Activated CD4-positive, alpha-beta T cell treated with anti-CD3 and anti-CD28 coated beads for 36 hours (primary cell): ENCODE data around the gene FBXO38. TPM values are rescaled to one million over a fixed set of nuclear protein-coding genes. Genes with fewer than 3 reads are reported as not detected.

ENCODE experiments used
- ATAC-seq: fragments of 200-7000 bp; cut with Tn5 transposase; one replicate; pipeline ENCODE4 v1.10.0; 2021; ENCODE audit warnings: mild to moderate bottlenecking, moderate library complexity
- CTCF ChIA-PET: fragments of 350-600 bp; sonication (Branson Sonifier 250); formaldehyde crosslinking; loops from one replicate; lab custom pipeline; 2021; ENCODE audit warnings: antibody characterized with exemption; lab: Charles Lee
- POLR2A ChIA-PET: fragments of 350-600 bp; sonication (Branson Sonifier 250); formaldehyde crosslinking; loops from one replicate; lab custom pipeline; 2021; ENCODE audit warnings: antibody characterized with exemption, inconsistent platforms; lab: Charles Lee
- DNase-seq: peaks from one replicate; pipeline ENCODE4 v3.0.0-alpha.2; 2020
- H3K27ac Mint-ChIP-seq: one replicate; pipeline ENCODE4 v1.8.0; 2021; ENCODE audit warnings: mixed read lengths
- H3K27me3 Mint-ChIP-seq: one replicate; pipeline ENCODE4 v1.8.0; 2021; ENCODE audit warnings: mixed read lengths
- H3K36me3 Mint-ChIP-seq: one replicate; pipeline ENCODE4 v1.8.0; 2021; ENCODE audit warnings: low read depth, mixed read lengths
- H3K4me1 Mint-ChIP-seq: one replicate; pipeline ENCODE4 v1.8.0; 2021; ENCODE audit warnings: mixed read lengths
- H3K4me3 Mint-ChIP-seq: one replicate; pipeline ENCODE4 v1.8.0; 2021; ENCODE audit warnings: mild to moderate bottlenecking, moderate library complexity, mixed read lengths
- H3K9me3 Mint-ChIP-seq: one replicate; pipeline ENCODE4 v1.8.0; 2021; ENCODE audit warnings: low read depth, mixed read lengths
- intact Hi-C, 2 experiments: fragments of 100-400 bp; cut with DNase I in 1 of 2; cut with micrococcal nuclease in 1 of 2; formaldehyde crosslinking; loops; one replicate each; pipeline versions ENCODE4 v1.14.2 to v1.15.1; 2022 to 2024; cut with DNase I, micrococcal nuclease
- total RNA-seq, 2 experiments: library from RNA; stranded (reverse); gene quantifications; one replicate each; pipeline ENCODE4 v1.2.3, GENCODE V29; 2021

Gene FBXO38
- 10 to 100 TPM; 47.5 to 65.4 TPM for total RNA-seq

- ATAC-seq: peak; percentile 97
- peaks cover 3% of the 10 kb centered on the region for H3K9me3 Mint-ChIP-seq
- H3K4me3 Mint-ChIP-seq: peak within 1 kb of the TSS; percentile 94
- CTCF ChIA-PET: interaction anchor here (0.6 to 1.6 kb wide), 2 partner anchors 347 to 435 kb away, joined by 3 to 5 read pairs; no protein-coding TSS in a partner anchor
- H3K27me3 Mint-ChIP-seq: no peaks in the 10 kb centered on the region
- intact Hi-C loops: loop anchor here (1.0 to 10.0 kb wide), 11 partner anchors 17 to 1936 kb away; partner anchors contain the start of genes GRPEL2 (in 2 of the 2), CSNK1A1 (in 1 of the 2), HMGXB3 (in 1 of the 2) and JAKMIP2 (in 1 of the 2)
- H3K27ac Mint-ChIP-seq: peak within 1 kb of the TSS; percentile 99
- peaks cover 56% of the 10 kb centered on the region for H3K4me1 Mint-ChIP-seq
- POLR2A ChIA-PET: interaction anchor here (0.6 to 0.7 kb wide), 2 partner anchors 582 to 1973 kb away, joined by 3 read pairs; no protein-coding TSS in a partner anchor
- peaks cover 24% of the 10 kb centered on the region for H3K36me3 Mint-ChIP-seq
- DNase-seq: peak; percentile 98
These were observed at the start of gene FBXO38 for GRCh38 chr5:148383564-148384379. TSS of gene FBXO38 (plus strand) at chr5:148383958. CDS start at chr5:148394777, 10,819 bp downstream.

- peaks cover 5% of the 10 kb centered on the region for H3K36me3 Mint-ChIP-seq
- intact Hi-C loops: no loop called here
- no peaks in the 10 kb centered on the region for H3K27me3 Mint-ChIP-seq
- peaks cover 6% of the 10 kb centered on the region for H3K9me3 Mint-ChIP-seq
- no peaks in the 10 kb centered on the region for H3K4me1 Mint-ChIP-seq
- DNase-seq (no peak), ATAC-seq (no peak)
- POLR2A ChIA-PET: no interaction called here
- CTCF ChIA-PET: no interaction called here
- no peak within 1 kb of the TSS for H3K4me3 Mint-ChIP-seq
- H3K27ac Mint-ChIP-seq: no peak within 1 kb of the TSS
These were observed 48.5 kb upstream of the FBXO38 start, which contains the start of gene SPINK9 for GRCh38 chr5:148335259-148335658. TSS of gene SPINK9 (plus strand) at chr5:148335559. CDS start at chr5:148335614, 55 bp downstream.

GRCh38 chr5:148336704-148337435 lies 46.9 kb upstream of the FBXO38 start:
- intact Hi-C loops: no loop called here
- Mint-ChIP-seq H3K27me3 (no peaks in the 10 kb centered on the region), H3K9me3 (no peaks in the 10 kb centered on the region), H3K36me3 (no peaks in the 10 kb centered on the region), H3K27ac (no peak overlapping the region), H3K4me1 (no peaks in the 10 kb centered on the region), H3K4me3 (no peak overlapping the region)
- POLR2A ChIA-PET: no interaction called here
- CTCF ChIA-PET: interaction anchor here (0.8 kb wide), 1 partner anchor 38 kb away, joined by 3 read pairs; no protein-coding TSS in a partner anchor
- DNase-seq (no peak), ATAC-seq (no peak)

DNA sequence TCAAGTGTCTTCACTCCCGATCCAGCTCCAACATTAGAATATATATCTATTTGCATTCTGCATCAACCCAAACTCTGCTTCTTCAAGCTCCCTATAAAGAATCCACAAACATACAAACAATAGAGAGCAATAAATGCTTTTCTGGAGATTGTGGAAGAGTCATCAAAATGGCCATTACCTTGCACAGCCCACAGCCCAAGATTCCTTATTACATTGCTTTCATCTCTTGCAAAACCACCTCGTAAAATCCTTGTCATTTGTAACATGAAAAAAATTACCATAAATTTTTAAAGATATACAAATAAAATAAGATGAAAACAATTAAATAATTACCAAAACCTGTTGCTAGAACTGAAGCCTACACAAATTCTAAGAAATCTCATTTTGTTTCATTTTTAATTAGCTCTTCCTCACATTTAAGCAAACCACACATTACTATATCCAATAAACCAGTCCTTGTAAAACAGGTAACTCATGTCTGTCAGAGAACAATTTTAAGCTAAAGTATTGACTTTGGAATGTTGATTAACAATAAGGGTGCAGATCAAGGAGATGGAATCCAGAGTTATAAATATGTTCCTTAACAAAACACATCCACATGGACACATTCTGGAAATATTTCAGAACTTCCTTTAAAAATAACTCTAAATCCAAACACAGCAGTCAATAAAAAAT lies 41.2 kb upstream of the FBXO38 start:
- Mint-ChIP-seq H3K4me1 (no peaks in the 10 kb centered on the region), H3K9me3 (no peaks in the 10 kb centered on the region), H3K36me3 (no peaks in the 10 kb centered on the region), H3K27me3 (no peaks in the 10 kb centered on the region), H3K27ac (no peak overlapping the region), H3K4me3 (no peak overlapping the region)
- POLR2A ChIA-PET: no interaction called here
- intact Hi-C loops: no loop called here
- DNase-seq (no peak), ATAC-seq (no peak)
- CTCF ChIA-PET: interaction anchor here (0.7 to 0.9 kb wide), 2 partner anchors 23 to 989 kb away, joined by 3 read pairs; no protein-coding TSS in a partner anchor

- H3K4me1 Mint-ChIP-seq: no peaks in the 10 kb centered on the region
- ChIA-PET POLR2A (no interaction called here), CTCF (interaction anchor here (0.9 kb wide), 1 partner anchor 22 kb away, joined by 3 read pairs; no protein-coding TSS in a partner anchor)
- DNase-seq (no peak), ATAC-seq (no peak)
- no peak overlapping the region for H3K4me3 Mint-ChIP-seq
- no peaks in the 10 kb centered on the region for H3K36me3 Mint-ChIP-seq
- intact Hi-C loops: no loop called here
- H3K27ac Mint-ChIP-seq: no peak overlapping the region
- H3K27me3 Mint-ChIP-seq: no peaks in the 10 kb centered on the region
- H3K9me3 Mint-ChIP-seq: no peaks in the 10 kb centered on the region
These were observed 40.7 kb upstream of the FBXO38 start for GRCh38 chr5:148343046-148343407.

- Mint-ChIP-seq H3K4me3 (no peak overlapping the region), H3K9me3 (no peaks in the 10 kb centered on the region), H3K4me1 (no peaks in the 10 kb centered on the region), H3K36me3 (no peaks in the 10 kb centered on the region), H3K27me3 (no peaks in the 10 kb centered on the region), H3K27ac (no peak overlapping the region)
- intact Hi-C loops: no loop called here
- CTCF ChIA-PET: no interaction called here
- no peak for DNase-seq
- ATAC-seq: no peak
- POLR2A ChIA-PET: no interaction called here
These were observed 39.9 kb upstream of the FBXO38 start for GRCh38 chr5:148343603-148344487.

- ATAC-seq (no peak), DNase-seq (no peak)
- Mint-ChIP-seq H3K4me3 (no peak overlapping the region), H3K36me3 (no peaks in the 10 kb centered on the region), H3K27me3 (no peaks in the 10 kb centered on the region), H3K4me1 (no peaks in the 10 kb centered on the region), H3K27ac (no peak overlapping the region), H3K9me3 (no peaks in the 10 kb centered on the region)
- ChIA-PET CTCF (no interaction called here), POLR2A (no interaction called here)
- intact Hi-C loops: no loop called here
These were observed 36.1 kb upstream of the FBXO38 start for GRCh38 chr5:148347706-148348105.

GRCh38 chr5:148352696-148353095 lies 31.1 kb upstream of the FBXO38 start:
- POLR2A ChIA-PET: no interaction called here
- H3K4me1 Mint-ChIP-seq: no peaks in the 10 kb centered on the region
- H3K4me3 Mint-ChIP-seq: no peak overlapping the region
- no peaks in the 10 kb centered on the region for H3K9me3 Mint-ChIP-seq
- ATAC-seq (no peak), DNase-seq (no peak)
- CTCF ChIA-PET: no interaction called here
- intact Hi-C loops: no loop called here
- H3K27me3 Mint-ChIP-seq: no peaks in the 10 kb centered on the region
- H3K36me3 Mint-ChIP-seq: no peaks in the 10 kb centered on the region
- no peak overlapping the region for H3K27ac Mint-ChIP-seq

GRCh38 chr5:148353634-148354033 lies 30.1 kb upstream of the FBXO38 start:
- H3K4me1 Mint-ChIP-seq: no peaks in the 10 kb centered on the region
- no peaks in the 10 kb centered on the region for H3K36me3 Mint-ChIP-seq
- DNase-seq (no peak), ATAC-seq (no peak)
- H3K9me3 Mint-ChIP-seq: no peaks in the 10 kb centered on the region
- no peak overlapping the region for H3K4me3 Mint-ChIP-seq
- ChIA-PET POLR2A (no interaction called here), CTCF (no interaction called here)
- no peak overlapping the region for H3K27ac Mint-ChIP-seq
- intact Hi-C loops: no loop called here
- no peaks in the 10 kb centered on the region for H3K27me3 Mint-ChIP-seq

DNA sequence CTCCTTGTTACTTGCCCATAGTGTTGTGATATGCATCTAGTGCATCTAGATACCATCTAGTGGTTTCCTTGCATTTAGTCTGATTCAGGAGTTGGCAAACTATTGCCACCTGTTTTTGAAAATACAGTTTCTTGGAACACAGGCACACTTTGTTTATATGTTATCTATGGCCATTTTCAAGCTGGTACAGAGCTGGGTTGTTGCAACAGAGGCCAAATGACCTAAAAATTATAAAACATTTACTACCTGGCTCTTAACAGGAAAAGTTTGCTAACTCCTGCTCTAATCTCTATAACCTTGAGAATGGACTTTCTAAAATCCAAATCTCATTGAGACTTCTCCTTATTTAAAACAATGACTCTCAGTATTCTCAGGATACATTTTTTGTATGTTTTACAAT lies 19.4 kb upstream of the FBXO38 start:
- ChIA-PET POLR2A (no interaction called here), CTCF (interaction anchor here (2.7 kb wide), 1 partner anchor 10 kb away, joined by 14 read pairs; no protein-coding TSS in a partner anchor)
- ATAC-seq (no peak), DNase-seq (no peak)
- Mint-ChIP-seq H3K4me1 (no peaks in the 10 kb centered on the region), H3K27me3 (peaks cover 2% of the 10 kb centered on the region), H3K9me3 (peaks cover 7% of the 10 kb centered on the region), H3K27ac (no peak overlapping the region), H3K36me3 (peaks cover 6% of the 10 kb centered on the region), H3K4me3 (no peak overlapping the region)
- intact Hi-C loops: no loop called here
